ENCODE data around the gene CFAP299.
"Not testable (repeated sequence)": the region's sequence is repeated elsewhere in the genome, so short reads cannot be mapped to it uniquely, and the experiment has no call there.

The CFAP299 gene

GRCh38 chr4:80393246-80393969, 57.9 kb downstream of the CFAP299 start:
- DNase-seq = no peak

GRCh38 chr4:80393970-80394250, 58.4 kb downstream of the CFAP299 start:
- no peak for DNase-seq

GRCh38 chr4:80407246-80407645, 71.7 kb downstream of the CFAP299 start:
- DNase-seq = no peak

GRCh38 chr4:80409809-80410208, 74.3 kb downstream of the CFAP299 start:
- no peak for DNase-seq

- no peak for DNase-seq
Observed at GRCh38 chr4:80412322-80412721, 76.8 kb downstream of the CFAP299 start.

DNA sequence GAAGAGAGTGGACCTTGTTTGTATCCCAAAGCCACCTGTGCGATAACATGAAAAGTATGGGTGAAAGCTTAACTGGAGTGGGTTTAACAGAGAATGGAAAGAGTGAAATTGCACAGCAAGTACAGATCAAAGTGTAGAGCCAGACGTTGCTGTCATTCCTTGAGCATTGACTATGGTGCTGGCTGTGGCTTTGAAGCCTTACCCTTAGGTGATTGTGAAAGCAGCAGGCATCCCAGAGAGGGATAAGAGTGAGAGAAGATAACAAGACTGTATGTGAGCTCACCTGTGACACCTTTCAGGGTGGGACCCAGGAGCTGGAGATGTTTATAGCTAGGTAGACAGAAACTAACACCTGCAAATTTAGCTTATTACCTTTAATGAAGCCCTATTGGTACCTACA, 77.6 kb downstream of the CFAP299 start:
- DNase-seq = no peak

DNA sequence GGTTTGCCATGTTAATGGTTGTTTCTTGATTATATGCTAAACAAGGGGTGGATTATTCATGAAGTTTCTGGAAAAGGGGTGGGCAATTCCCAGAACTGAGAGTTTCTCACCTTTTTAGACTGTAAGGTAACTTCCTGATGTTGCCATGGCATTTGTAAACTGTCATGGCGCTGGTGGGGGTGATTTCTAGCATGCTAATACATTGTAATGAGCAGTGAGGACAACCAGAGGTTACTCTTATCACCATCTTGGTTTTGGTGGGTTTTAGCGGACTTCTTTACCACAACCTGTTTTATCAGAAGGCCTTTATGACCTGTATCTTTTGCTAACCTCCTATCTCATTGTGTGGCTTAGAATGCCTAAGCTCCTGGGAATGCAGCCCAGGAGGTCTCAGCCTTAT, 81.5 kb downstream of the CFAP299 start:
- DNase-seq = no peak

DNA sequence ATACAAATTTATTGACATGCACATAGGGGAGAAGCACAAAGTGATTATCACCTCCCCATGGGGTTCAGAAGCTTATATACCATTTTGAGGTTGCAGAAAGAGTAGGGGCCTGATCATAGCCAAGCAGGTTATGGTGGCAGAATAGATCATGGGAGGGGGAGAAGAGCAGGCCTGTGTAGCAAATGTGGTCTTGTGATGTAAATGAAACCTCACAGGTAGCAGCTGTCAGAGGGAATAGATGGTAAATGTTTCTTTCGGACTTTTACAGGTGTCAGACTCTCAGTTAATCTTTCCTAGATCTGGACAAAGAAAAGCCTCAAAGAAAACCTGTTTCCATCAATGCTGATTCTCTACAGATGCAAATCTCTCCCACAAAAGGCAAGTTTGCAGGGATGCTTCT, 84.4 kb downstream of the CFAP299 start:
- no peak for DNase-seq

DNA sequence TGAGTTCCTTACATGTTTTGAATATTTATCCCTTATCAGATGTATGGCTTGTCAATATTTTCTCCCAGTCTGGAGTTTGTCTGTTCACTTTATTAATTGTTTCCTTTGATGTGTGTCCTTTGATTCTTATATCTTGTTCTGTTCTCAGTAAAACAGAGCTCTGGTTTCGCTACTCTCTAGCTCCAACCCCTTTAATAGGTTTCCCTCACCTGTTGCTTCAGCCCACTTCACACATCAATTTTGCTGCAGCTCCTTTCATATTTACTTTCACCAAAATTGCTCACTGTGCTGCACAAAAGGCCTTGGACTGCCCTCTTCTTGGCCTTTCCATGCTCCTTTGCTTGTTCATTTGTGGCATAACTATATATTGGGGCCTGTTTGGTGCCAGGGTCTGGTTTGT, 85.1 kb downstream of the CFAP299 start:
- no peak for DNase-seq

- no peak for DNase-seq
Observed at GRCh38 chr4:80422727-80423404, 87.3 kb downstream of the CFAP299 start.

DNA sequence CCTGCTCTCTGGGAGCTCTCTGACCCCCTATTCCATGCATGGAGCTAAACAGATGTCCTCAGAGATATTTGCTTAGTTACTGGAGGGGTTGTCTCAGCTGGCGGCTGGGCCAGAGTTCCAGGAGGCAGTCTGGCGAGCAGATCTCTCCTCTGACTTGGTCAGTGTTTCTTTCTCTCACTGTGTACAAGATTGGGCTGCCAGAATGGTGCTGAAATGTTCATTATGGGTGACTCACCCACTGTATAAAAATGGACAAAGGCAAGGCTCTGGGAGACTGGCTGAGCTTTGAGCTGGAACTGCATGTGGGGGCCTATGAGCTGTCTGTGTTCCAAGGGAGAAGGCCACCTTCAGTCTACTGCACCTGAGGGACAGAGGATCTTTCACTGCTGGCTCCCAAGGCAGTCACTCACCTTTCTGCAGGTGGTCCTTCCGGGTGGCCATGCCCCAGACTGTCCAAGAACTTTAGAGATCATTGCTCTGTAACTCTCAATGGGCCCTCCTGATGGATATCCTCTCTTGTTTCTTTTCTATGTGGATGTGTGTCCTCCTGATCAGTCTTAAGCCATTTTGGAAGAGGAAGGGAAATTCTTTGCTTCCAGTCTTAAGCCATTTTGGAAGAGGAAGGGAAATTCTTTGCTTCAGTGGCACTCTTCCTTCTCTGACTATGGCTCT, 88.2 kb downstream of the CFAP299 start:
- no peak for DNase-seq

- DNase-seq = no peak
Observed at GRCh38 chr4:80424225-80424581, 88.7 kb downstream of the CFAP299 start.

- no peak for DNase-seq
Observed at GRCh38 chr4:80425124-80426100, 89.9 kb downstream of the CFAP299 start.

DNA sequence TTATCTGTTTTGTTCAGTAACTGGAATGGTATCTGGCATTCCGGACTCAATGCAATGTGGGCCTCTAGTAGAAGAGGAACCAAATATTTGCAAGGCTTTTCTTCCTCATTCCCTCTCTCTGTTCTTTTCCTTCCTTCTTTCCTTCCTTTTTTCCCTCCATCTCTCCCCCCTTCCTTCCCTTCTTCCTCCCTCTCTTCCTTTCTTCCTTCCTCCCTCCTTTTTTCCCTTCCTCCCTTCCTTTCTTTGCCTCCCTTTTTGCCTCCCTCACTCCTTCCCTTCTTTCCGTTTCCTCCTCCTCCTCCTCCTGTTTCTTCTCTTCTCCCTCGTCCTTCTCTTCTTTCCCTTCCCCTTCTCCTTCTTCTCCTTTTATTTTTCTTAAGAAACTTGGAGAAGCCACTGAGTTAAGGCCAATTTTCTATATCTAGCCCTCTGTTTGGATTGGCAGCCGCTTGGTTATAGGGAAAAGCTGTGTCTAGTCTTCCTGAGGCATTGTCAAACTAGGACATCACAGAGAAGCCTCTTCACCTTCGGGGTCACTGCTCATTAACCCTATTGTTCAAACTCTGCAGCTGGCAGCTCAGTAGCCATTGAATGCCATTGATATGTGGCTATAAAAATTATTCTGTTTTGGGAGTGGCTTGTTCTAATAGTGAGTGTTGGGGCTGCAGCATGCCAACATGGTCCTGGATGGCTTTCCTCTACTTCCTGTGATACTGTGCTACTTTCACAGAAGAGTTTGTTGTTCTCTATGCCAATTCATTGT, 95.9 kb downstream of the CFAP299 start:
- DNase-seq = no peak

DNA sequence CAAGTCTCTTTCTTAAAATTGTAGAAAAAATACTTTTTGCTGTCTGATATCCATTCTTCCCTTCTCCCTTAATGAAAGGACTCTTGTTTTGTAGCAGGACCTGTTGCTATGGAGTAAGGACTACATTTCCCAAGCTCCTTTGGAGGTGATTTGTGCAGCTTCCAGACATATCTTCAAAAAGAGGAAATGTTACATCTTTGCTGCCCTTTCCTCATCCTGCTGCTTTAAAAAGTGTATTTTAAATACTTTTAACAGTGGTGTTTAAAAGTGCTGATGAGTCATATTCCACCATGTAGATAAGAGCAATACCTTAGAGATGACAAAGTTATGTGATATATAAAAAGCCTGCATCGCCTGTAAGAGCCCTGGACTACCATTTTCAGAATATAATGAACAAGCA, 98.7 kb downstream of the CFAP299 start:
- DNase-seq = no peak

- DNase-seq = no peak
Observed at GRCh38 chr4:80438016-80438415, 102.5 kb downstream of the CFAP299 start.

- not testable (repeated sequence) for DNase-seq
Observed at GRCh38 chr4:80439294-80440061, 103.9 kb downstream of the CFAP299 start.

- DNase-seq = no peak
Observed at GRCh38 chr4:80446248-80446647, 110.7 kb downstream of the CFAP299 start.

DNA sequence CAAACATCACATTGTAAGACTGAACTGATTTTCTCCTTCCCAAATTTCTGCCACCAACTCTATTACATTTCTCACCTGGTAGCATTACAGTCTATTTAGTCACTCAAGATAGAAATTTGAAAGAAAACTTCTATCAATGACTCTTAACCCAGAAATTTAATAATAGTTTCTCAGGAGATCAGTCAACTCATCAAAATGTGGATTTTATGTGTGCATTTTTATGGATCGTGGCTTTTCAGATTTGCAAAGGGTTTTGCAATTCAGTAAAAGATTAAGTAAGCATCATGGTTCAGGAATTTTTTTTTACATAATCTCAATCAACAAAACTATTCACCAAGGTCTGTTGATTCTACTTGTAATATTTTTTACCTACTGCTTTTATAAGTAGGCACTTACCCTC, 111.1 kb downstream of the CFAP299 start:
- no peak for DNase-seq

GRCh38 chr4:80447493-80447892, 112.0 kb downstream of the CFAP299 start:
- DNase-seq = no peak

- DNase-seq = no peak
Observed at GRCh38 chr4:80448056-80448455, 112.5 kb downstream of the CFAP299 start.

- no peak for DNase-seq
Observed at GRCh38 chr4:80452055-80452454, 116.5 kb downstream of the CFAP299 start.

Measured in right forelimb (tissue), 1 donor.